Activated gamma-delta T cell (primary cell): Measurements from ENCODE around the gene PCDHGA12.
"Not testable (repeated sequence)": the region's sequence is repeated elsewhere in the genome, so short reads cannot be mapped to it uniquely, and the experiment has no call there.

Experiments used
- DNase-seq: peaks from one replicate; lab custom pipeline; 2025; lab: John Stamatoyannopoulos, UW

Gene PCDHGA12

GRCh38 chr5:141407790-141408505, 22.4 kb upstream of the PCDHGA12 start, which contains the start of gene PCDHGB6:
Gene PCDHGB6 (plus strand): TSS chr5:141408021. CDS start chr5:141408203, 182 bp downstream.
- DNase-seq = not testable (repeated sequence)

- no peak for DNase-seq
Measured at GRCh38 chr5:141409598-141410306, 20.6 kb upstream of the PCDHGA12 start.

DNA sequence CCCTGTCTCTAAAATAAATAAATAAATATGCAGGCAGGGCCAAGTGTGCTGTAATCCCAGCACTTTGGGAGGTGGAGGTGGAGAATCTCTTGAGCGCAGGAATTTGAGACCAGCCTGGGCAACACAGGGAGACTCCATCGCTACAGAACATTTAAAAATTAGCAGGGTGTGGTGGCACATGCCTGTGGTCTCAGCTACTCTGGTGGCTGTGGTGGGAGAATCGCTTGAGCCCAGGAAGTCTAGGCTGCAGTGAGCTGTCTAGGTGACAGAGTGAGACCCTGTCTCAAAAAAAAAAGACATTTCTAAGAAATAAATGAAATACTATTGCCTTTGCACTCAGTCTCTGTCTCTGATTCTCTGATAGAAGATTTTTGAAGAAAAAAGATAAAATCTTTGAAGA, 18.7 kb upstream of the PCDHGA12 start:
- DNase-seq = no peak

- no peak for DNase-seq
Measured at GRCh38 chr5:141412854-141413539, 17.3 kb upstream of the PCDHGA12 start, which contains the start of gene PCDHGA10. Gene PCDHGA10 (plus strand): TSS chr5:141412987. CDS start chr5:141413176, 189 bp downstream.

GRCh38 chr5:141413540-141414069, 16.7 kb upstream of the PCDHGA12 start:
- DNase-seq = no peak

GRCh38 chr5:141414548-141415274, 15.6 kb upstream of the PCDHGA12 start:
- DNase-seq = not testable (repeated sequence)

- not testable (repeated sequence) for DNase-seq
Measured at GRCh38 chr5:141415275-141415618, 15.1 kb upstream of the PCDHGA12 start.

GRCh38 chr5:141417494-141418172, 12.7 kb upstream of the PCDHGA12 start, which contains the start of gene PCDHGB7:
Gene PCDHGB7 (plus strand): TSS chr5:141417677. CDS start chr5:141417860, 183 bp downstream.
- DNase-seq = peak; percentile 17

GRCh38 chr5:141419074-141419880, 11.0 kb upstream of the PCDHGA12 start:
- DNase-seq = no peak

DNA sequence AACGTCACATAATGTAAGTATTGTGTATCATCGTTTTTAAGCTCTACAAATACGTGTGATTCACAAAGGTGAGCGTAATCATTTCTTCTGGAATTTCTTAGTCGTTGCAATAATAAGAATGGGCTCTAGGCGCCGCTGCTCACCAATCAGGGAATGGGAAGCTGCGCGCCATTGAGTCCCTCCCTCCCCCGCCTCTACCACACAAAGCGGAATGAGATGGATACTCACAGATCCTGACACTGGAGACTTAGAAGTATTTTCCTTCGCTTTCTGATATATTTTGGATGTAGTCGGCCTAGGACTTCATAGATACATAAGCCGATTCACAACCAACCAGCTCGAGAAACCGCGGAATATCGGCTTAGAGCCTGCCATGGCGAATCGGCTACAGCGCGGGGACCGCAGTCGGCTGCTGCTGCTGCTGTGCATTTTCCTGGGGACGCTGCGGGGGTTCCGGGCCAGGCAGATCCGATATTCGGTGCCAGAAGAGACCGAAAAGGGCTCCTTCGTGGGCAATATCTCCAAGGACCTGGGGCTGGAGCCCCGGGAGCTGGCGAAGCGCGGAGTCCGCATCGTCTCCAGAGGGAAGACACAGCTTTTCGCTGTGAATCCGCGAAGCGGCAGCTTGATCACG, 9.3 kb upstream of the PCDHGA12 start, which contains the start of gene PCDHGA11:
Gene PCDHGA11 (plus strand): TSS at position 197 of the 634 bp plus-strand sequence. CDS start 177 bp downstream, at position 374.
- DNase-seq = no peak

GRCh38 chr5:141421489-141421855, 8.8 kb upstream of the PCDHGA12 start:
- no peak for DNase-seq

- no peak for DNase-seq
Measured at GRCh38 chr5:141422742-141423291, 7.5 kb upstream of the PCDHGA12 start.

DNA sequence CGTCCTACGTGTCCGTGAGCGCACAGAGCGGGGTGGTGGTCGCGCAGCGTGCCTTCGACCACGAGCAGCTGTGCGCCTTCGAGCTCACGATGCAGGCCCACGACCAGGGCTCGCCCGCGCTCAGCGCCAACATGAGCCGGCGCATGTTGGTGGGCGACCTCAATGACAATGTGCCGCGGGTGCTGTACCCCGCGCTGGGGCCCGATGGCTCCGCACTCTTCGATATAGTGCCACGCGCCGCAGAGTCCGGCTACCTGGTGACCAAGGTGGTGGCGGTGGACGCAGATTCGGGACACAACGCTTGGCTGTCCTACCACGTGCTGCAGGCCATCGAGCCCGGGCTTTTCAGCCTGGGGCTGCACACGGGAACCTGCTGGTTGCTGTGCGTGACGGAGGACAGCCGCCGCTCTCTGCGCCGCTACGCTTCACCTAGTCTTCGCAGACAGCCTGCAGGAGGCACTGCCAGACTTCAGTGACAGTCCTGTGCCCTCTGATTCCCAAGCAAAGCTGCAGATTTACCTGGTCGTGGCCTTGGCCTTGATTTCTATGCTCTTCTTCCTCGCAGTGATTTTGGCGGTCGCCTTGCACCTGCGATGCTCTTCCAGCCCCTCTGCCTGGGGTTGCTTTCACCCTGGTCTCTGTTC, 2.4 kb upstream of the PCDHGA12 start:
- no peak for DNase-seq

- no peak for DNase-seq
Measured at GRCh38 chr5:141431286-141431685, 979 bp downstream of the PCDHGA12 start.

DNA sequence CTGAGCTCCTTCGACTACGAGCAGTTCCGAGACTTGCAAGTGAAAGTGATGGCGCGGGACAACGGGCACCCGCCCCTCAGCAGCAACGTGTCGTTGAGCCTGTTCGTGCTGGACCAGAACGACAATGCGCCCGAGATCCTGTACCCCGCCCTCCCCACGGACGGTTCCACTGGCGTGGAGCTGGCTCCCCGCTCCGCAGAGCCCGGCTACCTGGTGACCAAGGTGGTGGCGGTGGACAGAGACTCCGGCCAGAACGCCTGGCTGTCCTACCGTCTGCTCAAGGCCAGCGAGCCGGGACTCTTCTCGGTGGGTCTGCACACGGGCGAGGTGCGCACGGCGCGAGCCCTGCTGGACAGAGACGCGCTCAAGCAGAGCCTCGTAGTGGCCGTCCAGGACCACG, 2.0 kb downstream of the PCDHGA12 start:
- not testable (repeated sequence) for DNase-seq

DNA sequence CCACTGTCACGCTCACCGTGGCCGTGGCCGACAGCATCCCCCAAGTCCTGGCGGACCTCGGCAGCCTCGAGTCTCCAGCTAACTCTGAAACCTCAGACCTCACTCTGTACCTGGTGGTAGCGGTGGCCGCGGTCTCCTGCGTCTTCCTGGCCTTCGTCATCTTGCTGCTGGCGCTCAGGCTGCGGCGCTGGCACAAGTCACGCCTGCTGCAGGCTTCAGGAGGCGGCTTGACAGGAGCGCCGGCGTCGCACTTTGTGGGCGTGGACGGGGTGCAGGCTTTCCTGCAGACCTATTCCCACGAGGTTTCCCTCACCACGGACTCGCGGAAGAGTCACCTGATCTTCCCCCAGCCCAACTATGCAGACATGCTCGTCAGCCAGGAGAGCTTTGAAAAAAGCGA, 2.4 kb downstream of the PCDHGA12 start:
- DNase-seq = not testable (repeated sequence)

GRCh38 chr5:141434006-141434405, 3.7 kb downstream of the PCDHGA12 start:
- no peak for DNase-seq

DNA sequence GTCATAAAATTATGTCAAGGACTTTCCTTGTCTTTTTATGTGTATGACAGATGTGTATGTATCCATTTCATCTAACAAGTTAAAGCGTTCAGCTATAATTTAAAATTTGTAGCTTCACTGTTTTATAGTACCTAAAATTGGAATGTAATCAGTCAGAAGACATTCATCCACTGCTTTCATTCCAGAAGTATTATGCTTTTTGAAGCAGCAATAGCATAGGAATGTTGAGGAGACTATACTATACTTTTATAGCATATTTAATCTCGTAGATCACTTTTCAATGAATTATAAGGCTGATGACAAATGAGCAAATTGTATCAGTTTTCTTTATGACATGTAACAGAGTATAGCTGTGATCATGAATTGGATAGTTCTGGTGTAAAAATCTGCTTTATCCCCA, 6.9 kb downstream of the PCDHGA12 start:
- no peak for DNase-seq
